GM23248 (cell line): ENCODE data around the gene GDAP2.

Experiments used
- EZH2 ChIP-seq: fragments of 200-600 bp; sonication (generic); IDR thresholded peaks from 2 replicates; pipeline ENCODE4 v1.6.1; 2018; ENCODE audit warnings: antibody characterized with exemption, mild to moderate bottlenecking; ENCODE audit not compliant: insufficient read depth, poor library complexity, severe bottlenecking
- EZH2phosphoT487 ChIP-seq: fragments of 200-600 bp; sonication (generic); IDR thresholded peaks from 2 replicates; pipeline ENCODE4 v1.6.1; 2018; ENCODE audit warnings: antibody characterized with exemption, moderate library complexity, mild to moderate bottlenecking, low read depth; ENCODE audit not compliant: insufficient read depth

DNA sequence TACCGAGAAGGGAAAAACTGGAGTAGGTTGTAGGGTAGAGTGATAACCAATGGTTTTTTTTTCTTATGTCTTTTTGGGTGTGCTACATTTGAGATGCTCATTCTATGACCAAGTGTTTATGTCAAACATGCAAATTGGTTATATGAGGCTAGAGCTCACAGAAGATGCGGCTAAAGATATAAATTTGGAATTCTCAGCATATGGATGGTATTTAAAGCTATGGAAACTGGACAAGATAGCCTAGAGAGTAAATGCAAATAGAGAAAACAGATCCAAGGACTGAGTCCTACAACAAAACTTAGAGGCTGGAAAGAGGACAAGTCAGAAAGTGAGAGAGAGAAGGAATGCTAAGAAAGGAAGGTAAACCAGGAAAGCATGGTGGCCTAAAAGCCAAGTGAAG, 7.4 kb downstream of the GDAP2 start:
- no peak for TF ChIP-seq EZH2
- no peak for TF ChIP-seq EZH2phosphoT487
